Thyroid gland (tissue), 4 donors: ENCODE measurements around the gene PCDHA4.
"Not testable (repeated sequence)": the region's sequence is repeated elsewhere in the genome, so short reads cannot be mapped to it uniquely, and the experiment has no call there.

Experiments used
- CTCF ChIP-seq, 6 experiments: fragments of 200-600 bp in 3 of 6; fragments of 450-650 bp in 3 of 6; sonication (generic) in 3 of 6; IDR thresholded peaks; one replicate each; pipeline ENCODE4 v1.5.1; 2016 to 2019; ENCODE audit warnings: antibody characterized with exemption in 6 of 6, mild to moderate bottlenecking in 2 of 6, inconsistent platforms in 1 of 6, moderate library complexity in 1 of 6
- POLR2A ChIP-seq, 2 donors: fragments of 450-650 bp; IDR thresholded peaks; one replicate each; pipeline ENCODE4 v1.6.1; 2017; ENCODE audit warnings: antibody characterized with exemption in 2 of 2, mild to moderate bottlenecking in 2 of 2, moderate library complexity in 1 of 2

- not testable (repeated sequence) for TF ChIP-seq CTCF, POLR2A (IDR thresholded peaks at IDR 0.05)
These were observed 43.2 kb downstream of the PCDHA4 start for GRCh38 chr5:140849831-140850634.
